HG03378 (cell line): Measurements from ENCODE around the gene OR2T8.

Experiments
- ATAC-seq: cut with Tn5 transposase; IDR thresholded peaks from one replicate; pipeline ENCODE4 v1.9.1; 2021; ENCODE audit warnings: mild to moderate bottlenecking, moderate library complexity; ENCODE audit not compliant: unreplicated experiment

The OR2T8 gene, protein sequence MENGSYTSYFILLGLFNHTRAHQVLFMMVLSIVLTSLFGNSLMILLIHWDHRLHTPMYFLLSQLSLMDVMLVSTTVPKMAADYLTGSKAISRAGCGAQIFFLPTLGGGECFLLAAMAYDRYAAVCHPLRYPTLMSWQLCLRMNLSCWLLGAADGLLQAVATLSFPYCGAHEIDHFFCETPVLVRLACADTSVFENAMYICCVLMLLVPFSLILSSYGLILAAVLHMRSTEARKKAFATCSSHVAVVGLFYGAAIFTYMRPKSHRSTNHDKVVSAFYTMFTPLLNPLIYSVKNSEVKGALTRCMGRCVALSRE

DNA sequence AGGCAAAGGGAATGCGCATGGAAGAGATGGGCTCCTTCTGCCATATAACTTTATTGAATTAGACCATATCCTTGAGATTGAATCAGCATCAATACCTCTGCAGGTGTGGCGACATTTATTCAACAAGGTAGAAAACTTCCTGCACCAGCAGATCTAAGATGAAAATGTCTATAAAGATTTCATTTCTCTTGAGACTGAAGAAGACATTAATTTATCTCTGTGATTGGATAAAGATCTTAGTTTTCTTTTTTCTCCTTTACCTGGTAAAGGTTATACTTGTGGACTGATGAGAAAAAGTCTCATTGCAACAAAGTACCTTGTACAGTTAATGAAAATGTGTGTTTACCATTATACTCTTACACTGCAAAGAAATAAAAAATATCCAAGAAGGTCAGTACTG, at the start of gene OR2T8:
TSS of gene OR2T8 (plus strand) at position 301 of the 400 bp plus-strand sequence. CDS start 766 bp downstream, outside the sequence.
- ATAC-seq: no peak

- ATAC-seq: no peak
Measured at GRCh38 chr1:247883346-247883745, 36.7 kb upstream of the OR2T8 start.

DNA sequence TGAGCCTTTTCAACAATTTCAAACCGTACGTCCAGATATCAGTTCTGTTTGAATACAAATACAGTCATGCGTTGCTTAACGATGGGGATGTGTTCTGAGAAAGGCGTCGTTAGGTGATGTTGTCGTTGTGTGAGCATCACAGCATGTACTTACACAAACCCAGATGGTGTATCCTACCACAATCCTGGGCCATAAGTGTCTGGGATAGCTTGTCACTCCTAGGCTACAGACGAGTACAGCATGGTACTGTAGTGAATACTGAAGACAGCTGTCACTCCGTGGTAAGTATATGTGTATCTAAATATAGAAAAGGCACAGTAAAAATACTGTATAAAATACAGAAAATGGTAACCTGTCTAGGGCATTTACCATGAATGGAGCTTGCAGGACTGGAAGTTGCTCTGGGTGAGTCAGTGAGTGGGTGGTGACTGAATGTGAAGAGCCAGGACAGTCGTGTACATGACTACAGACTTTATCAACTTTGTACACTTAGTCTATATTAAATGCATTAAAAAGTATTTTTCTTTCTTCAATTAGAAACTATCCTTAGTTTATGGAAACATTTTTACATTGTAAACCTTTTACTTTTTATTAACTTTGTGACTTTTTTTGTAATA, 35.1 kb upstream of the OR2T8 start:
- ATAC-seq: no peak

- ATAC-seq: no peak
Measured at GRCh38 chr1:247895163-247895637, 24.9 kb upstream of the OR2T8 start, which contains the start of gene OR2W3. Gene OR2W3 (plus strand): TSS chr1:247895587. CDS start chr1:247895587, 0 bp downstream.

DNA sequence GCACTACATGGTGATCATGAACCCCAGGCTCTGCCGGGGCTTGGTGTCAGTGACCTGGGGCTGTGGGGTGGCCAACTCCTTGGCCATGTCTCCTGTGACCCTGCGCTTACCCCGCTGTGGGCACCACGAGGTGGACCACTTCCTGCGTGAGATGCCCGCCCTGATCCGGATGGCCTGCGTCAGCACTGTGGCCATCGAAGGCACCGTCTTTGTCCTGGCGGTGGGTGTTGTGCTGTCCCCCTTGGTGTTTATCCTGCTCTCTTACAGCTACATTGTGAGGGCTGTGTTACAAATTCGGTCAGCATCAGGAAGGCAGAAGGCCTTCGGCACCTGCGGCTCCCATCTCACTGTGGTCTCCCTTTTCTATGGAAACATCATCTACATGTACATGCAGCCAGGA, 24.1 kb upstream of the OR2T8 start:
- no peak for ATAC-seq

- no peak for ATAC-seq
Measured at GRCh38 chr1:247904122-247904521, 15.9 kb upstream of the OR2T8 start.

DNA sequence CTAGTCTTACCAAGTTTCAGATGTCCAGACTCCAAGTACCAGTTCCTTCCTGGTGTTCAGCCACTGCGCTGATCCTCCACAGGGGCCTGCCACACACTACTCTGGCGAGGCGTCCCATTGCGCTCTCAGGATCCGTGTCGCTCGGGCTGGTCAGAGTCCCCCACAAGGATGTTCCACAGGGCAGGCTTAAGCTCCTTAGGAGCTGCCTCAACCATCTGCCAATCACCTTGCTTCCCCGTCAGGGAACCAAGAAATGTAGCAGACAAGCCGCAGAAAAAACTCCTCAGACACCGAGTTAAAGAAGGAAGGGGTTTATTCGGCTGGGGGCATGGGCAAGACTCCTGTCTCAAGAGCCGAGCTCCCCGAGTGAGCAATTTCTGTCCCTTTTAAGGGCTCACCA, 14.9 kb upstream of the OR2T8 start:
- no peak for ATAC-seq

- no peak for ATAC-seq
Measured at GRCh38 chr1:247905910-247906503, 14.0 kb upstream of the OR2T8 start.

DNA sequence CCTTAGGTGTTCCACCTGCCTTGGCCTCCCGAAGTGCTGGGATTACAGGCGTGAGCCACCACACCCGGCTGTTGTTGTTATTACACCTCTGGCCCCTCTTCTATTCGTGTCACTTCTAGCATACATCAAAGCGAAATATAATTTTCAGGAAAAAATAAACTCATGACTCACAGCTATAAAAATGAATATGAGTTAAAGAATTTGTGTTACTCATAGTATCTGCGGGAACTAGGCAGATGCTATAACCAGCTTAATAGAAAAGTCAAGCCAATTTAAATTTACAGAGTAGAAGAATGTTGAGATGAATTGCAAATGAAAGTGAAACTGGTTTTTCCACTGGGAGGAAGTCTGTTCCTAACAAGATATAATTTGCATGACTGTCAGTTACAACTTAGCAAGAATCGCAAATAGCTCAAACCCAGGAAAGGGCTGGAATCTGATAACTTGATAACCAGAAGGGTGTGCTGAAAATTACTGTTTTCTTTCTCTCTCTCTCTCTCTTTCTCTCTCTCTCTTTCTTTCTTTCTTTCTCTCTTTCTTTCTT, 13.5 kb upstream of the OR2T8 start:
- no peak for ATAC-seq

DNA sequence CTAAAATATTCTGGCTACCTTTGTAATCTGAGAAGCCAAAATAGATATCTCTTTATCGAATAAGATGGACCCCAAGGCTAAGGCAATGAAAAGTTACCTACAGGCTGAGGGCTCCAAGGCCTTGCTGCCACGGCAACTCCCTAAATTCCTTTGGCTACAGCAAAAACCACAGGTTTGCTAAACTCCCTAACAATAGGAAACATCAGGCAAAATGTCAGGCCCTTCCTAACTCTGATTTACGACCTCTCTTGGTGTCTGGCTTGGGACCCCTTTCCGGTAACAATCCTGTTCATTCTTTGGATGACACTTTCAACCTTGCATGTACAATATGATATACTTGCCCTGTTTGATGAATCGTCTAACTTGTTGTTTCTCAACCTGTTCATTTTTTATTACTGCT, 11.3 kb upstream of the OR2T8 start:
- ATAC-seq: no peak

DNA sequence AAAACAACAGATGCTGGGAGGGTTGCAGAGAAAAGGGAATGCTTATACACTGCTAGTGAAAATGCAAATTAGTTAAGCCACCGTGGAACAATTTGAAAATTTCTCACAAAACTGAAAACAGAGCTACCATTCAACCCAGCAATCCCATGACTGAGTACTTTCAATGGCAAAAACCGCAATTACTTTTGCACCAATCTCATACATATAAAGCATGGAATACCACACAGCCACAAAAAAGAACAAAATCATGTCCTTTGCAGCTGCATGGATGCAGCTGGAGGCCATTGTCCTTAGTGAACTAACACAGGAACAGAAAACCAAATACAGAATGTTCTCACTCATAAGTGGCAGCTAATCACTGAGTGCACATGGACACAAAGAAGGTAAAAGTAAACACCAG, 6.3 kb upstream of the OR2T8 start:
- no peak for ATAC-seq

GRCh38 chr1:247914941-247915662, 5.0 kb upstream of the OR2T8 start:
- ATAC-seq: no peak

GRCh38 chr1:247923941-247924340, 3.9 kb downstream of the OR2T8 start:
- no peak for ATAC-seq

- ATAC-seq: no peak
Measured at GRCh38 chr1:247924868-247925267, 4.8 kb downstream of the OR2T8 start, which contains the start of gene OR2AJ1. Gene OR2AJ1 (plus strand): TSS chr1:247924889. CDS start chr1:247933769, 8,880 bp downstream.

DNA sequence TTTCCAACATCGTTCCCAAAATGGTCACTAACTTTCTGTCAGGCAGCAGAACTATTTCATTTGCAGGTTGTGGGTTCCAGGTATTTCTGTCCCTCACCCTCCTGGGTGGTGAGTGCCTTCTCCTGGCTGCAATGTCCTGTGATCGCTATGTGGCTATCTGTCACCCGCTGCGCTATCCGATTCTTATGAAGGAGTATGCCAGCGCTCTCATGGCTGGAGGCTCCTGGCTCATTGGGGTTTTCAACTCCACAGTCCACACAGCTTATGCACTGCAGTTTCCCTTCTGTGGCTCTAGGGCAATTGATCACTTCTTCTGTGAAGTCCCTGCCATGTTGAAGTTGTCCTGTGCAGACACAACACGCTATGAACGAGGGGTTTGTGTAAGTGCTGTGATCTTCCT, 13.9 kb downstream of the OR2T8 start:
- ATAC-seq: no peak

- no peak for ATAC-seq
Measured at GRCh38 chr1:247935781-247936180, 15.7 kb downstream of the OR2T8 start.

DNA sequence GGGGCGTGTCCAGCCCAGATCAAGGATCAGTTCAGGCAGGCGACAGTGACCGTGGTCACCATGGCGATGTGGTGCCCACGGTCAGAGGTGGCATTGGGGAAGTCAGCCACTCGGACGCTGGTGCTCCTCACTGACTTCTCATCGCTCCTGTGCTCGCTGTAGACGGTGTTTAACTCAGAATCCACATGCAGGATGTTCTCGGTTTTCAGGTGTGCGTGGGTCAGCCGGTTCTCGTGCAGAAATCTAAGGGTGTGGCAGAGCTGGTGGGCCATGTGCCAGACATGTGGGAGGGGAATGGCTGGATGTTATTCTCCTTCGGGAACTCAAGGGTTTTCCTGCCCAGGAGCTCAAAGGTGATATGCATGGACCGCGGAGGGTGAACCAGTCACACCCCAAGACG, 16.4 kb downstream of the OR2T8 start:
- no peak for ATAC-seq

DNA sequence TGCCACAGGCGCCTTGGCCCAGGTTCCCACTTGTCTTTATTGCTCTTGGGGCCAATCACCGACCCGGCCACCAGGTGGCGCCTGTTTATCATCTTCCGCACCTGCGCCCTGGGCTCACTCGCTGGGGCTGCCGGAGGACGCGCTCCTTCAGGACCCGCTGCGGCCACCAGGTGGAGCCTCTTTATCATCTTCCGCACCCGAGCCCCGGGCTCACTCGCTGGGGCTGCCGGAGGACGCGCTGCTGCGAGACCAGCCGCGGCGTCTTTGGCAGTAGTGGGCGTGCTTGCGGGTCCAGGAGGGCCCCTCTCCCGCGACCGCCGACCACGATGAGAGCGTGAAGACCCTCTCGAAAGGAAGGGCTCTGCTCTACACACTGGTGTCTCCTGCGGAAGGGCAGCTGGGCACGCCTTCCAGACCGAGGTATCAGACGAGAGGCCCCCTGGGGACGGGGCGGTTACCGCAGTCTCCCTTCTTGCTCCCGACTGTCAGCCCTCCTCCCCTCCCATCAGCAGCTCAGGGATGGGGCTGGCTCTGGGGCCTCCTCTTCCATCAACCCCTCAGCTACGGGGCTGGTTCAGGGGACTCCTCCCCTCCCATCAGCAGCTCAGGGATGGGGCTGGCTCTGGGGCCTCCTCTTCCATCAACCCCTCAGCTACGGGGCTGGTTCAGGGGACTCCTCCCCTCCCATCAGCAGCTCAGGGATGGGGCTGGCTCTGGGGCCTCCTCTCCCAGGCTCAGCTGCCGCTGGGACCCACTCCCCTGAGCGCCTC, 17.1 kb downstream of the OR2T8 start:
- peak; percentile 100 for ATAC-seq

GRCh38 chr1:247942624-247943023, 22.6 kb downstream of the OR2T8 start:
- no peak for ATAC-seq

DNA sequence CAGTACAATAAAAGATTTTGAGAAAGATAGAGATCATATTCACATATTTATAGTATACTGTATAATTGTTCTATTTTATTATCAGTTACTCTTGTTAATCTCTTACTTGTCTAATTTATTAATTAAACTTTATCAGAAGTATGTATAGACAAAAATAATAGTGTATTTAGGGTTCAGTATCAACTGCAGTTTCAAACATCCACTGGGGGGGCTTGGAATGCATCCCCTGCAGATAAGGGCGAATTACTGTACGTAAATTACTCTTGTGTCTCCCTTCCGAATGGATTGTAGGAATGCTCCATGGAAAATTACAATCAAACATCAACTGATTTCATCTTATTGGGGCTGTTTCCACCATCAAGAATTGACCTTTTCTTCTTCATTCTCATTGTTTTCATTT, 28.5 kb downstream of the OR2T8 start, which contains the start of gene OR2L8:
TSS of gene OR2L8 (plus strand) at position 301 of the 400 bp plus-strand sequence. CDS start at position 301, 0 bp downstream.
- ATAC-seq: no peak
